ENCODE data around the gene GNG12. TPM values are rescaled to one million over a fixed set of nuclear protein-coding genes. Genes with fewer than 3 reads are reported as not detected.

Gene GNG12
- total RNA-seq, 2 experiments from 2014 or later: 0.05 TPM

DNA sequence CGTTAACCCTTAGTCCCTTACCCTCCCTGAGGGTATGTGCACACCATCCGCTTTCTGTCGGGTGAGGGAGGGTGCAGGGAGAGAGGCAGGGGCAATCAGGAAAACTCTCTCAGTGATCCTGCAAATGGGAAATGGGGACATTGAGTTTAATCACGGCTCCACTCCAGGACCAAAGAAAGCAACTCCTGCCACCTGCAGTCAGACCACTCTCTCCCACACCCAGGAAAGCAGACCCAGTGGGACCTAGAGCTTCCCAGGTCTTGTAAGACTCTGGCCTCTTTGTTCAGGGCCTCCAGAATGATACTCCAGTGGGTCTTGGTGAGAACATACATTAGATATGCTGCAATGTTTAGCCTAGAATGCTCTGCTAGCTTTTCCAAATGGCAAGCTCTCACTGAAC is 71.5 kb downstream of the GNG12 start:
- Mint-ChIP-seq H3K9me3 (no peaks in the 10 kb centered on the region), H3K36me3 (ENCODE audit: low read depth) (no peaks in the 10 kb centered on the region), H3K27ac (no peak overlapping the region), H3K4me3 (no peak overlapping the region), H3K27me3 (peaks cover 32% of the 10 kb centered on the region), H3K4me1 (peaks cover 3% of the 10 kb centered on the region)
- no peak for DNase-seq
- POLR2A ChIA-PET: no interaction called here
- CTCF ChIA-PET: interaction anchor here (1.8 to 4.9 kb wide), 4 partner anchors 59 to 228 kb away, joined by 11 to 123 read pairs (median 38); no protein-coding TSS in a partner anchor

DNA sequence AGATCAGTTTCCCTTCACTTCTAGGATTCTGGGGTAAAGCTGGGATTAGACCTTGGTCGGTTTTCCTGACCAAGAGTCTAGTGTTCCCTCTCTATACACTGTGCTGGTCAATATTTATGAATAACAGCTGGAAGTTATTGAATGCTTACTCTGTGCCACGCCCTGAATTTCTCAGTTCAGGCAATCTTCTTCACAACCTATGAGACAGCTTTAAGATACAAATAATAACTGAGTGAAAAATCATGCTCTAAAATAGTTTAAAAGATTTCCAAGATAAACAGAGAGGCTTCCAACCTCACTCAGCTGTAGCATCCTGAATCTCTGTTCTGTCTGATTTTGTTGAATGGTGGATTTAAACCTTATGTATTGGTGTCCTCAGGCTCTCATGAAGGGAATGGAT is 72.2 kb downstream of the GNG12 start:
- Mint-ChIP-seq H3K27me3 (peaks cover 31% of the 10 kb centered on the region), H3K9me3 (no peaks in the 10 kb centered on the region), H3K36me3 (ENCODE audit: low read depth) (no peaks in the 10 kb centered on the region), H3K4me1 (peaks cover 2% of the 10 kb centered on the region), H3K27ac (no peak overlapping the region), H3K4me3 (no peak overlapping the region)
- DNase-seq: no peak
- ChIA-PET CTCF (interaction anchor here (1.0 to 4.9 kb wide), 21 partner anchors 8 to 297 kb away, joined by 3 to 123 read pairs (median 6); partner anchors contain the start of gene GADD45A), POLR2A (interaction anchor here (1.0 to 2.2 kb wide), 3 partner anchors 29 to 199 kb away, joined by 3 to 12 read pairs (median 4); partner anchors contain the start of gene GADD45A)

DNA sequence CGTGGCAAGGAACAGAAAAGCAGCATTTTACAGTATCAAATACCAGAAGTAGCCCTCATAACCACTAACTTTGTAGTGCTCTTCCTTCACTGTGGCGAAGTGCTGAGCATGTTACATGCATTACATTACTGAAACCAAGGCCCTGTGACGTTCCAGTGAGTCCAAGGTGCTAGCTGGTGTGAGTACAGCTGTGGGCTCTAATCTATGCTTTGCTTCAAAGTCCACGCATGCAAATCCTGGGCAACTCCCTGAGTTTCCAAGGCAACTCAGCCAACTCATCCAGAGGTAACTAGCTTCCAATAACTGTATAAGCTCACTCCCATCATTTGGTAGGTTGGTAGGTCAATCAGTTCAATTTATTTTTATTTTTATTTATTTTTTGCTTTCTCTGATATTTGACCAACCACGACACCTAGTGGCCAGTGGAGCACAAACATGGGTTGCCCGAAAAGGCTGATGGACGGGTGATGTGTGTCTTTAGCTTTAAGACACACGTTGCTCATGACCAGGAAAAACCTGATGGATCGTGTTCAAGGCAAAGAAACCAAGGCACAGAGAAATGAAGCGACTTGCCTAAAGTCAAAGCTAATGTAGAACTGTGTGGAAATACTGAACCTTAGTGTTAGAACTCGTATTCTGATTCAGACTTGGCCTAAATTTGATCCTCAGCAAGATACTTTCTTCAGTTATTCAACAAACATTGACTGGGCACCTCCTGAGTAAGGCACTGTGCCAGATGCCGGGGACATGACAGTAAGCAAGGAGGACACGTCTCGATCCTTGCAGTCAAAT is 73.0 kb downstream of the GNG12 start:
- no peaks in the 10 kb centered on the region for H3K36me3 Mint-ChIP-seq (ENCODE audit: low read depth)
- DNase-seq: peak; percentile 56
- H3K27me3 Mint-ChIP-seq: peaks cover 29% of the 10 kb centered on the region
- no peaks in the 10 kb centered on the region for H3K4me1 Mint-ChIP-seq
- H3K4me3 Mint-ChIP-seq: no peak overlapping the region
- CTCF ChIA-PET: interaction anchor here (0.7 to 4.9 kb wide), 38 partner anchors 9 to 296 kb away, joined by 3 to 123 read pairs (median 5); partner anchors contain the start of gene GADD45A
- POLR2A ChIA-PET: interaction anchor here (0.8 to 2.2 kb wide), 4 partner anchors 28 to 228 kb away, joined by 3 to 12 read pairs (median 4); partner anchors contain the start of gene GADD45A
- no peaks in the 10 kb centered on the region for H3K9me3 Mint-ChIP-seq
- no peak overlapping the region for H3K27ac Mint-ChIP-seq

DNA sequence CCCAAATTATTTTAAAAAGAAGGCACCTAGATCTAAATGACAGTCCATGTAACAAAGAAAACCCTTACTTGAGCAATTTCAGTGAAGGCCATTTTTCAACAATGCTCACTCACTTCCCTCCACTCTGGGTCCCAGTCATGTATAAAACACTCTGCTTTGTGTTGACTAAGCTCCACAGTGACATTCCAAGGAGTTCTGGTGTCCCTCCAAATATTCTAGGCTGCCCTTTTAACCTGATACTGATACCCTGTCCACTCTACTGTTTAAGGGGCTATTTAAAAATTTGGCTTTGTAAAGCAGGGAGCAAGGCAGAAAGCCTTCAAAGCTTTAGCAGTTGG is 73.6 kb downstream of the GNG12 start:
- ChIA-PET CTCF (interaction anchor here (0.7 to 4.9 kb wide), 30 partner anchors 8 to 253 kb away, joined by 3 to 123 read pairs (median 6); partner anchors contain the start of gene GADD45A), POLR2A (interaction anchor here (0.8 to 2.2 kb wide), 3 partner anchors 74 to 227 kb away, joined by 4 to 12 read pairs (median 4); partner anchors contain the start of gene GADD45A)
- Mint-ChIP-seq H3K4me1 (peaks cover under 1% of the 10 kb centered on the region), H3K4me3 (no peak overlapping the region), H3K9me3 (no peaks in the 10 kb centered on the region), H3K27ac (no peak overlapping the region), H3K27me3 (peaks cover 27% of the 10 kb centered on the region), H3K36me3 (ENCODE audit: low read depth) (no peaks in the 10 kb centered on the region)
- DNase-seq: no peak

DNA sequence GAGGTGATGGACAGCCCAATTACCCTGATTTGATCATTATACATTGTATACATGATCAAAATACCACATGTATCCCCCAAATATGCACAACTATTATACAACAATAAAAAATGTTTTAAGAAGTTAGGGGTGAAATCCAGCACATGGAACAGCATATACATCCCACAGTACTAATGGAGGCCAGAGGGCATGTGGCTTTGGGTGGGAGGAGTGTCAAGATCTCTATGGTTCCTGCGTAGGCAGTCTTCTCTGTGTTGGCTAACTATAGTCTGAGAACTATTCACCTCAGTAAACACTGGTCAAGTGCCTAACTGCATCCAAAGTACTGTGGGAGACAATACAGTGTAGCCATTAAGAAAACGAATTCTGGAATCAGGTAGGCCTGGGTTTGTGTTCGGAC is 74.2 kb downstream of the GNG12 start:
- Mint-ChIP-seq H3K4me3 (no peak overlapping the region), H3K27me3 (peaks cover 22% of the 10 kb centered on the region), H3K4me1 (peaks cover 7% of the 10 kb centered on the region), H3K36me3 (ENCODE audit: low read depth) (no peaks in the 10 kb centered on the region), H3K9me3 (no peaks in the 10 kb centered on the region), H3K27ac (no peak overlapping the region)
- CTCF ChIA-PET: interaction anchor here (1.4 to 4.9 kb wide), 12 partner anchors 10 to 253 kb away, joined by 3 to 123 read pairs (median 8); partner anchors contain the start of gene GADD45A
- POLR2A ChIA-PET: interaction anchor here (2.2 kb wide), 1 partner anchor 73 kb away, joined by 12 read pairs; the partner anchor contains the start of gene GADD45A
- DNase-seq: no peak

DNA sequence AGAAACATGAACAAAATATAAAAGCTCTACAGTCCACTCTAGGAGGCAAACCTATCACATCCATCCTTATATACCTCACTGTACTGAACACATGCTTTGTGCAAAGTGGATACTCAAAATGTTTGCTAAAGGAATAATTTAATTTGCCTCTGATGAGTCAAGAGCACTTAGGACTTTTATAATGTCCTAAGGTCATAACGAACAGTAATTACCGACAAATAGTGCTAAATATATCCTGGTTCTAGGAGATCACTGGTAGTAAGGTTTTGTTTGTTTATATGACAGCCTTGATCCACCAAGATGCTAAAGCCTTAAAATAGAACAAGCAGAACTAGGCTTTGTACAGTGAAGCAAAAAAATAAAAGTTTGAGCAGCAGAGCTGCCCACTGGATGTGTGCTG is 77.6 kb downstream of the GNG12 start:
- H3K4me1 Mint-ChIP-seq: peaks cover 10% of the 10 kb centered on the region
- no peak overlapping the region for H3K27ac Mint-ChIP-seq
- no peak overlapping the region for H3K4me3 Mint-ChIP-seq
- DNase-seq: no peak
- POLR2A ChIA-PET: no interaction called here
- H3K27me3 Mint-ChIP-seq: peaks cover 1% of the 10 kb centered on the region
- no peaks in the 10 kb centered on the region for H3K36me3 Mint-ChIP-seq (ENCODE audit: low read depth)
- CTCF ChIA-PET: interaction anchor here (1.0 to 4.3 kb wide), 4 partner anchors 10 to 223 kb away, joined by 3 to 16 read pairs (median 10); no protein-coding TSS in a partner anchor
- no peaks in the 10 kb centered on the region for H3K9me3 Mint-ChIP-seq

DNA sequence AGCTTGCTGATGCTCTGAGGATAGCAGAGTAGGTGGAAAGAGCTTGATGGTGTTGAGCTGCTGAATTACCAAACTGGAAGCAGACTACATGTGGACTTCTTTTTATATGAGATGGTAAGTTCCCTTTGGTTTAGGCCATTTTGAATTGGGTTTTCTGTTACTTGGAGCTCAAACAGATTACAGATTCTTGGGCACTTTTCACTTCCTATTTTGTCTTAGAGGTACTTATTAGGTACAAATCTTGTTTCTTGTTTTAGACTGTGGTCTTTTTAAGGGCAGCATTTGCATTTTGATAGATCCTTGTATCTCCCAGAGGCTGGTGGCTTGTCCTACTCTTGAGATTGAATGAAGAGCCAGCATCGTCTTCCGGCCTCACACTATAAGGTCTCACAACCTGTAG is 78.1 kb downstream of the GNG12 start:
- H3K4me3 Mint-ChIP-seq: no peak overlapping the region
- POLR2A ChIA-PET: no interaction called here

DNA sequence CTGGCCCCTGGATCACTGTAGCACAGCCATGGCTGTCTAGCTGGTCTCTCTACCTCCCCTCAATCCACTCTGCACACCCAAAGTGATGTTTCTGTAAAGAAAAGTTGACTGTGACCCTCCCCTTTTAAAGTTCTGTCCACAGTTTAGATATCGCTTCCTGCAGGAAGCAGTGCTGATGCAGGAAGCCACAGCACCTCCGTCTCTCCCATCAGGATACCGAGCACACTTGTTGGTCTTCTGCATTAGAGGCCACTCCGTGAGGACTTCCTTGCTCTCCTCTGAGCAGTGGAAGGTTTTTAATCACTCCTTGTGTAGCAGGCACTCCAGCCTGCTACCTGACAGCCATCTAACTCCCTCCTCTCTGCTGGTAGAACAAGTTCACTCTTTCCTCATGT is 78.7 kb downstream of the GNG12 start:
- peaks cover 15% of the 10 kb centered on the region for H3K4me1 Mint-ChIP-seq
- peaks cover 2% of the 10 kb centered on the region for H3K27me3 Mint-ChIP-seq
- DNase-seq: no peak
- no peaks in the 10 kb centered on the region for H3K9me3 Mint-ChIP-seq
- no peak overlapping the region for H3K4me3 Mint-ChIP-seq
- H3K36me3 Mint-ChIP-seq (ENCODE audit: low read depth): no peaks in the 10 kb centered on the region
- CTCF ChIA-PET: interaction anchor here (1.6 to 4.3 kb wide), 3 partner anchors 11 to 222 kb away, joined by 5 to 16 read pairs (median 14); no protein-coding TSS in a partner anchor
- POLR2A ChIA-PET: interaction anchor here (1.2 kb wide), 1 partner anchor 68 kb away, joined by 3 read pairs; no protein-coding TSS in a partner anchor
- no peak overlapping the region for H3K27ac Mint-ChIP-seq

More for the DNA sequence above, 78.1 kb downstream of the GNG12 start:
- H3K9me3 Mint-ChIP-seq: no peaks in the 10 kb centered on the region
- peaks cover 10% of the 10 kb centered on the region for H3K4me1 Mint-ChIP-seq
- H3K27me3 Mint-ChIP-seq: no peaks in the 10 kb centered on the region
- H3K27ac Mint-ChIP-seq: no peak overlapping the region
- CTCF ChIA-PET: interaction anchor here (1.0 to 4.3 kb wide), 4 partner anchors 11 to 223 kb away, joined by 3 to 16 read pairs (median 10); no protein-coding TSS in a partner anchor
- DNase-seq: no peak
- no peaks in the 10 kb centered on the region for H3K36me3 Mint-ChIP-seq (ENCODE audit: low read depth)

DNA sequence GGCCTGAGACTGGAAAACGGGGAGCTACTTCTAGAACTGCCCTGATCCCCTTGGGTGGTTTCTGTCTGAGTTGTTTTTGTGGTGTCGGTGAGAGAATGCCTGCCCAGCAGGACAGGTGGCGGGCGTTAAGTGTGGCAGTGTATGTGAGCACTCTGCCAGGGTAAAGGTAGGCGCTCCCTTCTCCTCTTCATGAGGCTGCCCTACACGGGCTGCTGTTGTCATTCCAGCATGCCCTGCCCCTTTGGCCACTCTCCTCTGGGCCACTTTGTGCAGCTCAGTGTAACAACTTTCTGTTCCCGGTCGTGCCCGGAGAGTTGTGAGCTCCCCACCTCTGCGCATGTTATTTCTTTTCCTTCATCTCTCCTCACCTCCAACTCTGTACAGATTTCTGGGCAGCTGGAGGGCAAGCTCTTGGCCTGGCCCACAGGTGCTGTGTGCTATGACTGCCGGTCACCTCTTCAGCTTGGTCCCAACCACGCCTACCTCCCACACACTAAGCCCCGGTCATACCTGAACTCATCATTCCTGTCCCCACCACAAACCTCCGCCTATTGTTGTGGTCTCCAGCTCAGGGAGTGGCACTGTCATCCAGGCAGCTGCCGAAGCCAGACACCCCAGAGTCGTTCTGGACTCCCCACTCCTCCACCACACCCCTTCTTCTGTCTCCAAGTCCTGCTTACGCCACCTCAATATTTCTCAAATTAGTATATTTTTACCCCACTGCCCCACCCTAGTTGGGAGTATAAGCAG is 79.3 kb downstream of the GNG12 start:
- POLR2A ChIA-PET: interaction anchor here (0.7 to 1.2 kb wide), 2 partner anchors 67 to 172 kb away, joined by 3 read pairs; no protein-coding TSS in a partner anchor
- Mint-ChIP-seq H3K9me3 (no peaks in the 10 kb centered on the region), H3K27ac (peak overlapping the region; percentile 4), H3K36me3 (ENCODE audit: low read depth) (no peaks in the 10 kb centered on the region), H3K4me3 (no peak overlapping the region), H3K4me1 (peaks cover 18% of the 10 kb centered on the region), H3K27me3 (peaks cover 2% of the 10 kb centered on the region)
- CTCF ChIA-PET: interaction anchor here (2.0 to 4.3 kb wide), 2 partner anchors 12 to 193 kb away, joined by 14 to 16 read pairs; no protein-coding TSS in a partner anchor
- no peak for DNase-seq

DNA sequence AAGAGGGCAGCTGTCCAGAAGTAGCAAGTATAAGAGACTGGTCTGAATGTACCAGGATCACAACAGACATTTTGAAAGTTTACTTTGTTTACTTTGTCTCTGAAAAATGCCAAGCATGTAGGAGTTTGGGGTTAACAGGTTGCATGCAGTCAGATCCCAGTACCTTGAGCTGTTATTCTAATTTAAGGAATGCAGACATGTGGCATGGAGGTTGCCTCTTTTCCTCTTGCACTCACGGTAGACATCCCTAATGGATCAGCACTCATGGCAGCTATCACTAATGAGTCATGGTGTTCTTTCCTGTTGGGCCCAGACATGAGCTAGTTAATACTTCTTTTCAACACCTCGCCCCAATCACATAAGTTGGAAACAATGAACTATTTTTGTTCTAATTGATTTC is 81.0 kb downstream of the GNG12 start:
- DNase-seq: no peak
- H3K4me1 Mint-ChIP-seq: peaks cover 30% of the 10 kb centered on the region
- H3K27me3 Mint-ChIP-seq: peaks cover 9% of the 10 kb centered on the region
- no peak overlapping the region for H3K27ac Mint-ChIP-seq
- POLR2A ChIA-PET: interaction anchor here (1.0 kb wide), 1 partner anchor 66 kb away, joined by 5 read pairs; the partner anchor contains the start of gene GADD45A
- H3K36me3 Mint-ChIP-seq (ENCODE audit: low read depth): no peaks in the 10 kb centered on the region
- H3K4me3 Mint-ChIP-seq: no peak overlapping the region
- no peaks in the 10 kb centered on the region for H3K9me3 Mint-ChIP-seq
- CTCF ChIA-PET: interaction anchor here (1.2 to 2.5 kb wide), 2 partner anchors 8 to 16 kb away, joined by 3 to 12 read pairs; no protein-coding TSS in a partner anchor

DNA sequence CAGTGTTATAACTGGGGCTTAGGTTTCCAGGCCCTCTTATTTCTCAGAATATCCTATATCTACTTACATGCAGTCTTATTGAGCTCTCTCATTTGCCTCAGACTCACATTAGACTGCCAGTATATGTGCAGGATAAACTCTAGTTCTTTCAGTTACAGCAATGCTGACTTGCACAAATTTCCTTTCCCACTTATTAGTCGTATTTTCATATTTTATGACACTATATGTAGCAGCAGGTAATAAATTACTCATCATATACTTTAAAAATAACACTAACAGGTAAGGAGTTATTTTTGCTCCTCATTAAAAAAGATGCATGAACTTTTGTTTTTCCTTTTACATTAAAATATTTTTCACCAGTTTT is 82.6 kb downstream of the GNG12 start:
- Mint-ChIP-seq H3K27ac (no peak overlapping the region), H3K27me3 (peaks cover 12% of the 10 kb centered on the region), H3K4me3 (no peak overlapping the region), H3K36me3 (ENCODE audit: low read depth) (no peaks in the 10 kb centered on the region), H3K4me1 (peaks cover 30% of the 10 kb centered on the region), H3K9me3 (no peaks in the 10 kb centered on the region)
- POLR2A ChIA-PET: no interaction called here
- CTCF ChIA-PET: interaction anchor here (2.5 kb wide), 1 partner anchor 10 kb away, joined by 12 read pairs; no protein-coding TSS in a partner anchor
- no peak for DNase-seq

DNA sequence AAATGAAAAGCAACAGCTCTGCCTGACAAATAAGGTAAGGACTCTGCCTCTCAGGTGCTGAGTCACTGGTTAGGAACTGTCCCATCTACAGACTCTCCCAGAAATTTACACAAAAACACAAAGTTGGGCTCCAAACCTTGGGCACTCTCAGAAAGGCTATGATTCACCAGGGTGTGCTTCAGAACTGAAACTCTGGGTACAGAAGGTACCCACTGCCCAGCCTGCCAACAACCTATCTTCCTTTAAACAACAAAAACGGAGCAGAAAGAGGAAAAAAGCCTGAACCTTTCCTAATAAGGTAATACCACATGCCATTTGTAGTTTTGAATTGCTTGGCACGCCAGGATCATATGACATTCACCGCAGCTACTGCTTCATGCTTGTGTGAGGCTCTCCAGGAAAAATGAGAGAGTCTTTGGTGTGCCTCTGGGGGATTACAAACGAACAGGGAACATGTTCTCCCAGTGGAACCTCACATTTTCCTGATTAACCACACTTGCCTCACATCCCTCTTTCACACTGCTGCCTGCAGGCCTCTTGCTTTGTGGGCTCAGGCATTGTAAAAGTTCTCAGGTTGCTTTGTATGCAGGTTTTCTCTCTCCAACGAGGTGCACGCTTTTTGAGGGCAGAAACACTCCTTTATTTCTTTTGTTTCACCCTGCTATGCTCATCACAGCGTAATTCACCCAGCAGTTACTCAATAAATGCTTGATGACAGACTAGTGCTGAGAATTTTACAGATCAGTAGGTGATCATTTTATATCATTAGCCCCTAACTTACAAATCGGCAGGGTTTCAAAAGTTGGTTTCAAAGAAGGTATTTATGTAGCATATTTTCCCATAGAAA is 83.2 kb downstream of the GNG12 start:
- Mint-ChIP-seq H3K4me3 (no peak overlapping the region), H3K27ac (no peak overlapping the region), H3K36me3 (ENCODE audit: low read depth) (no peaks in the 10 kb centered on the region), H3K4me1 (peaks cover 30% of the 10 kb centered on the region), H3K27me3 (peaks cover 12% of the 10 kb centered on the region), H3K9me3 (no peaks in the 10 kb centered on the region)
- CTCF ChIA-PET: interaction anchor here (1.0 to 2.5 kb wide), 2 partner anchors 10 to 189 kb away, joined by 4 to 12 read pairs; no protein-coding TSS in a partner anchor
- POLR2A ChIA-PET: no interaction called here
- no peak for DNase-seq
